Trophoblast cell (in vitro differentiated cells and primary cell): ENCODE data around the gene ADRB2.

Experiments
- DNase-seq, 2 donors: peaks; one replicate each; pipeline ENCODE4 v3.0.0-alpha.2; 2016
- H2AFZ ChIP-seq: 2 replicates; pipeline ENCODE4 v1.6.1; 2013; ENCODE audit warnings: low read length, moderate library complexity, mild to moderate bottlenecking; ENCODE audit not compliant: insufficient read depth, poor library complexity
- H2AK5ac ChIP-seq: 2 replicates; pipeline ENCODE4 v1.6.1; 2013; ENCODE audit warnings: mild to moderate bottlenecking, low read length
- H2BK120ac ChIP-seq: 2 replicates; pipeline ENCODE4 v1.6.1; 2013; ENCODE audit warnings: low read length, mild to moderate bottlenecking, moderate library complexity; ENCODE audit not compliant: insufficient read depth, poor library complexity
- H2BK12ac ChIP-seq: 2 replicates; pipeline ENCODE4 v1.6.1; 2013; ENCODE audit warnings: mild to moderate bottlenecking, low read length, moderate library complexity
- H2BK5ac ChIP-seq: 2 replicates; pipeline ENCODE4 v1.6.1; 2013; ENCODE audit warnings: low read length, low read depth, moderate library complexity, mild to moderate bottlenecking; ENCODE audit not compliant: poor library complexity
- H3K14ac ChIP-seq: 2 replicates; pipeline ENCODE4 v1.6.1; 2013; ENCODE audit warnings: mild to moderate bottlenecking, low read length
- H3K18ac ChIP-seq: 2 replicates; pipeline ENCODE4 v1.6.1; 2013; ENCODE audit warnings: mild to moderate bottlenecking, low read length
- H3K23ac ChIP-seq: 2 replicates; pipeline ENCODE4 v1.6.1; 2013; ENCODE audit warnings: low read length
- H3K27ac ChIP-seq: 2 replicates; pipeline ENCODE4 v1.5.1; 2013; ENCODE audit warnings: low read depth, mild to moderate bottlenecking, inconsistent platforms, low read length, moderate library complexity
- H3K27me3 ChIP-seq: 2 replicates; pipeline ENCODE4 v1.6.1; 2013; ENCODE audit warnings: inconsistent platforms, mild to moderate bottlenecking, low read length, moderate library complexity; ENCODE audit not compliant: insufficient read depth
- H3K36me3 ChIP-seq, 2 experiments: 1 replicate in 1 of 2; 2 replicates in 1 of 2; pipeline ENCODE4 v1.6.1; 2013; ENCODE audit warnings: low read length in 2 of 2, mild to moderate bottlenecking in 2 of 2, moderate library complexity in 1 of 2; ENCODE audit not compliant: insufficient read depth in 2 of 2, control insufficient read depth in 1 of 2
- H3K4ac ChIP-seq: 2 replicates; pipeline ENCODE4 v1.6.1; 2013; ENCODE audit warnings: low read depth, mild to moderate bottlenecking, low read length, moderate library complexity
- H3K4me1 ChIP-seq, 2 experiments: 1 replicate in 1 of 2; 2 replicates in 1 of 2; pipeline ENCODE4 v1.6.1; 2013; ENCODE audit warnings: low read length in 2 of 2, mild to moderate bottlenecking in 2 of 2, moderate library complexity in 1 of 2; ENCODE audit not compliant: insufficient read depth in 2 of 2, control insufficient read depth in 1 of 2
- H3K4me2 ChIP-seq: 2 replicates; pipeline ENCODE4 v1.6.1; 2013; ENCODE audit warnings: inconsistent platforms, mild to moderate bottlenecking, low read length, moderate library complexity
- H3K4me3 ChIP-seq: 2 replicates; pipeline ENCODE4 v1.5.1; 2013; ENCODE audit warnings: mild to moderate bottlenecking, low read depth, low read length, inconsistent platforms
- H3K79me1 ChIP-seq: one replicate; pipeline ENCODE4 v1.6.1; 2013; ENCODE audit warnings: low read length
- H3K79me2 ChIP-seq: 2 replicates; pipeline ENCODE4 v1.6.1; 2013; ENCODE audit warnings: low read length, mild to moderate bottlenecking; ENCODE audit not compliant: control insufficient read depth, insufficient read depth, poor library complexity
- H3K9ac ChIP-seq: 2 replicates; pipeline ENCODE4 v1.6.1; 2013; ENCODE audit warnings: mild to moderate bottlenecking, low read length
- H3K9me3 ChIP-seq: 2 replicates; pipeline ENCODE4 v1.6.1; 2013; ENCODE audit warnings: low read depth, mild to moderate bottlenecking, control low read depth, inconsistent platforms, low read length; ENCODE audit not compliant: insufficient read depth
- H4K12ac ChIP-seq: 2 replicates; pipeline ENCODE4 v1.6.1; 2013; ENCODE audit warnings: low read depth, mild to moderate bottlenecking, low read length, moderate library complexity
- H4K8ac ChIP-seq: 2 replicates; pipeline ENCODE4 v1.6.1; 2013; ENCODE audit warnings: low read depth, mild to moderate bottlenecking, low read length, moderate library complexity
- H4K91ac ChIP-seq: one replicate; pipeline ENCODE4 v1.6.1; 2013; ENCODE audit warnings: low read depth, mild to moderate bottlenecking, low read length, moderate library complexity
- WGBS: extraction: QIAGEN DNeasy Blood & Tissue Kit; methylation state at CpG from one replicate; pipeline ENCODE4 v1.1.7; 2013; ENCODE audit warnings: missing lambda C conversion rate; ENCODE audit not compliant: insufficient read length, insufficient coverage; ENCODE audit errors: extremely low coverage; 5-methylcytosine and 5-hydroxymethylcytosine counted together

The ADRB2 gene

DNA sequence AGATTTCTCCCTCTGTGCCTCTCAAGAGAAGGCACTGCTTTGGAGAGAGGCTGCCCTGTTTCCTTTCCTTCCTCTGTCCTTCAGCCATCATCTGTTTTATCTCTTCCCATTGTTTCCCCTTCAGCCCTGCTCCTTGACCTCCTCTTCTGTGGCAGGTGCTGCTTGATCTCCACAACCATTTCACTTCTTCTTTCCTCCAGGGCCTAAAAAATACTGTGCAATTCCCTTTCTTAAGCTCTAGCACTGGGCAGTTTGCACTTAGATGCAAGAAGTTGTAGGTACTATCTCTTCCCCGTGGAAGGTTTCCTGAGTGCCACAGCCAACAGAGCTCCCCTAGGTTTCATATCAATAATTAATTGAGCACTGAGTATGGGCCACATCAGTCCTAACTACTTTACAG lies 8.8 kb upstream of the ADRB2 start:
- no CpG with 5 or more reads among the region's 1 CpG for WGBS
- H3K4me2 ChIP-seq = no peak overlapping the region
- H3K18ac ChIP-seq = no peak overlapping the region

DNA sequence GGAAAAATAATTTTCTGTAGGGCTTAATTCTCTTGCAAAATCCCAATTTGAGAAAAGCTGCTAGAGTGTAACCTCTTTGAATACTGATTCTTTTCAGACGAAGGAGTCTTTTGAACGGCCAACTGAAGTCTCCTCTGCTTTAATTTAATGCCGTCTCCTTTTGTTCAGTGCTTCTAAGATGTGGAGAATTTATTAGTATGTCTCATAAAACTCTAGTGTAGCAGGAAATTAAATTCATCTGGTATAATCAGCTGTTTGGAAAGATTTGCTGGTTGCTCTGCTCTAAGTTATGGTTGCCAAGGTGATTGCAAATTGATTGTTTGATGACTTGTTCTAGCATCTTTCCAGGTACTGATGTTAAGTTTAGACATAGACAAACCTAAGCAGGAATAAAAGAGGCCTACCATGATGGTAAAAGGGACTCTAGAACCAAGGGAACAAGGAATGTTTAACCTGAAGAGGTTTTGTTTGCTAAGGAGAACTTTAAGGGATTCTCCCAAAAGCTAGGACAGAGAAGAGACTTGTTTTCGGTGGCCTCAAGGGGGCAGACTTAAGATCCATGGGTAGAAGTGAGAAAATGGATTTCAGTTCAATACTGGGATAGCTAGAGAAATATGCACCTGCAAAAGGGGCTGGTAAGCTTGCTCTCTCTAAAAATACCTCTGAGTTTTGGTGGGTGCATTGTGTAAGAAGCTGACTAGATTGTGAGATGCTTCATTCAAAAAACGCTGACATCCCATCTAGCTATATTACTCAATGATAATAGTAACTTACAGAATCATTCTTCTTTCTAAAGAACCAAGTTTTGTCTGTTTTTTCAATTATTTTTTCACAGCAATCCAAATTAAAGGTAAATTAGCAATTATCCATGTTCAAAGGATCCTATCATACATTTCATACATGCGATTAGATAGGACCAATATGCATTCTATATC lies 5.7 kb upstream of the ADRB2 start:
- H3K79me2 ChIP-seq = no peaks in the 10 kb centered on the region
- no peaks in the 10 kb centered on the region for H3K79me1 ChIP-seq
- no peak overlapping the region for H3K14ac ChIP-seq
- no peak overlapping the region for H3K23ac ChIP-seq
- H3K4me2 ChIP-seq = no peak overlapping the region
- no peak overlapping the region for H2BK5ac ChIP-seq
- no peaks in the 10 kb centered on the region for H3K27me3 ChIP-seq
- no peak overlapping the region for H4K12ac ChIP-seq
- H3K4me1 ChIP-seq = peaks cover 0 to 6% of the 10 kb centered on the region in 2 experiments
- H3K4me3 ChIP-seq = no peak overlapping the region
- peak in 1 of 2 donors; percentile 65 for DNase-seq
- no peak overlapping the region for H2AFZ ChIP-seq
- no peak overlapping the region for H3K18ac ChIP-seq
- H3K4ac ChIP-seq = no peak overlapping the region
- no peak overlapping the region for H4K8ac ChIP-seq
- no peak overlapping the region for H3K27ac ChIP-seq
- H3K9ac ChIP-seq = no peak overlapping the region
- H3K36me3 ChIP-seq = no peaks in the 10 kb centered on the region
- H2AK5ac ChIP-seq = no peak overlapping the region
- no peak overlapping the region for H4K91ac ChIP-seq
- H3K9me3 ChIP-seq = no peaks in the 10 kb centered on the region
- H2BK12ac ChIP-seq = no peak overlapping the region
- no peak overlapping the region for H2BK120ac ChIP-seq
- WGBS = no CpG with 5 or more reads among the region's 6 CpGs

More for the DNA sequence above, 8.8 kb upstream of the ADRB2 start:
- no peak overlapping the region for H2AFZ ChIP-seq
- H2BK120ac ChIP-seq = no peak overlapping the region
- H2BK5ac ChIP-seq = no peak overlapping the region
- H3K79me1 ChIP-seq = no peaks in the 10 kb centered on the region
- no peak overlapping the region for H4K91ac ChIP-seq
- H3K9ac ChIP-seq = no peak overlapping the region
- DNase-seq = no peak
- no peak overlapping the region for H2AK5ac ChIP-seq
- H3K23ac ChIP-seq = no peak overlapping the region
- no peak overlapping the region for H2BK12ac ChIP-seq
- H3K27ac ChIP-seq = no peak overlapping the region
- H3K79me2 ChIP-seq = no peaks in the 10 kb centered on the region
- H3K4ac ChIP-seq = no peak overlapping the region
- H3K9me3 ChIP-seq = no peaks in the 10 kb centered on the region
- no peaks in the 10 kb centered on the region for H3K27me3 ChIP-seq
- H3K36me3 ChIP-seq = no peaks in the 10 kb centered on the region
- no peak overlapping the region for H4K12ac ChIP-seq
- H3K4me1 ChIP-seq = peaks cover 0 to 4% of the 10 kb centered on the region in 2 experiments
- no peak overlapping the region for H3K14ac ChIP-seq
- H4K8ac ChIP-seq = no peak overlapping the region
- H3K4me3 ChIP-seq = no peak overlapping the region

DNA sequence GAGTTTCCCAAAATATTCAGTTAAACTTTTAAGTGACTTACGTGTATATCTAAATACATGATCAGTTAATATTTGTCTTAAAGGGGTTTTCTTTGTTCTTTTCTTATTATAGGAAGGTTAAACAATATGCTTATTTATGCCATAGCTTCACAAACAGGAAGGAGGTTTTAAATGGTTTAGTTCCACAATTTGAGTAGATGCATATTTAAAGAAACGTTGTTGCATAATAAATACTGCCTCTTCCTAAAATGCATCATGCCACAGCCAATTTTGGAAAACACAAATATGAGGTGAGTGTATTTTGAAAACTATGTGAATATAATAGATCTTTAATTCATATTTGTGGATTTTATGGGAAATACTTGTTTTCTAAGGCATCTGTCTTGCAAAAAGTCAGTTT lies 2.5 kb upstream of the ADRB2 start:
- Histone ChIP-seq H3K14ac (no peak overlapping the region), H3K79me2 (no peaks in the 10 kb centered on the region), H3K23ac (no peak overlapping the region), H3K4me1 (peaks cover 3 to 10% of the 10 kb centered on the region in 2 experiments), H3K9ac (no peak overlapping the region), H3K36me3 (no peaks in the 10 kb centered on the region), H2BK5ac (no peak overlapping the region), H3K4me3 (no peak overlapping the region), H4K12ac (no peak overlapping the region), H3K9me3 (no peaks in the 10 kb centered on the region), H4K91ac (no peak overlapping the region), H2AFZ (no peak overlapping the region), H3K4ac (no peak overlapping the region), H2AK5ac (no peak overlapping the region), H4K8ac (no peak overlapping the region), H3K79me1 (no peaks in the 10 kb centered on the region), H3K18ac (no peak overlapping the region), H2BK12ac (no peak overlapping the region), H3K27me3 (no peaks in the 10 kb centered on the region), H3K4me2 (no peak overlapping the region), H3K27ac (no peak overlapping the region), H2BK120ac (no peak overlapping the region)
- no peak for DNase-seq
- WGBS = no CpG with 5 or more reads among the region's 2 CpGs

DNA sequence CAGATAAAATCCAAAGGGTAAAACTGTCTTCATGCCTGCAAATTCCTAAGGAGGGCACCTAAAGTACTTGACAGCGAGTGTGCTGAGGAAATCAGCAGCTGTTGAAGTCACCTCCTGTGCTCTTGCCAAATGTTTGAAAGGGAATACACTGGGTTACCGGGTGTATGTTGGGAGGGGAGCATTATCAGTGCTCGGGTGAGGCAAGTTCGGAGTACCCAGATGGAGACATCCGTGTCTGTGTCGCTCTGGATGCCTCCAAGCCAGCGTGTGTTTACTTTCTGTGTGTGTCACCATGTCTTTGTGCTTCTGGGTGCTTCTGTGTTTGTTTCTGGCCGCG lies 727 bp upstream of the ADRB2 start:
- peak; percentile 18 to 38 for DNase-seq

More for the DNA sequence above, 727 bp upstream of the ADRB2 start:
- no peak overlapping the region for H3K4ac ChIP-seq
- H3K27ac ChIP-seq = no peak overlapping the region
- no peak overlapping the region for H4K91ac ChIP-seq
- no peak overlapping the region for H2BK12ac ChIP-seq
- peak overlapping the region; percentile 47 for H4K8ac ChIP-seq
- no peak overlapping the region for H4K12ac ChIP-seq
- WGBS = no CpG with 5 or more reads among the region's 9 CpGs
- H3K36me3 ChIP-seq = no peaks in the 10 kb centered on the region
- H3K9me3 ChIP-seq = no peaks in the 10 kb centered on the region
- H3K9ac ChIP-seq = no peak overlapping the region
- peaks cover 3 to 10% of the 10 kb centered on the region in 2 experiments for H3K4me1 ChIP-seq
- H3K79me1 ChIP-seq = no peaks in the 10 kb centered on the region
- peak overlapping the region; percentile 37 for H2BK120ac ChIP-seq
- H2AK5ac ChIP-seq = no peak overlapping the region
- no peak overlapping the region for H2BK5ac ChIP-seq
- H3K27me3 ChIP-seq = no peaks in the 10 kb centered on the region
- peak overlapping the region; percentile 85 for H3K4me2 ChIP-seq
- H2AFZ ChIP-seq = peak overlapping the region; percentile 72
- H3K4me3 ChIP-seq = peak overlapping the region; percentile 77
- H3K79me2 ChIP-seq = no peaks in the 10 kb centered on the region
- H3K23ac ChIP-seq = no peak overlapping the region
- no peak overlapping the region for H3K14ac ChIP-seq
- H3K18ac ChIP-seq = no peak overlapping the region
